ENCODE results near the gene CLCN1. TPM values are rescaled to one million over a fixed set of nuclear protein-coding genes. Genes with fewer than 3 reads are reported as not detected.

Gene CLCN1
- total RNA-seq, 1 donor from 2014 or later: 4.7 TPM

- H3K27ac ChIP-seq (ENCODE audit: low read depth, low read length): no peak overlapping the region
- H3K4me1 ChIP-seq (ENCODE audit: control insufficient read depth in 3 of 3, insufficient read depth in 3 of 3, low read length in 3 of 3): peaks cover 49 to 57% (median 57%) of the 10 kb centered on the region in 3 donors
- no peaks in the 10 kb centered on the region for H3K27me3 ChIP-seq (ENCODE audit: control insufficient read depth in 3 of 3, insufficient read depth in 3 of 3, low read length in 3 of 3)
These were observed 78.2 kb downstream of the CLCN1 start for GRCh38 chr7:143394068-143394467.

DNA sequence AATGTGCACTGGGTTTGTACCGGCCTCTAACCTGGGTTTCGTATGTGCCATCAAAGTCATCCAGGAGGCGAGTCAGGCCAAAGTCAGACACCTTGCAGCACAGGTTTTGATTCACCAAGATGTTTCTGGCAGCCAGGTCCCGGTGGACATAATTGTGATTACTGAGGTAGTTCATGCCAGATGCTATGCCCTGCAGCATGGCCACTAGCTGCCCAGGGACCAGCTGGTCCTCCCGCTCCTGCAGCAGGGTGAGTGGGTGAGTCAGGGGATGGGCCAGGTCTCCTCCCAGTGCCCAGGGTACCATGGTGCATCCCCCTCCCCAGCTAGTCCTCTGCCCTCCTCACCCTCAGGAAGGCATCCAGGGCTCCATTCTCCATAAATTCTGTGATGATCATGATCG, 78.9 kb downstream of the CLCN1 start:
- H3K4me3 ChIP-seq (ENCODE audit: low read length in 3 of 3): no peak overlapping the region
- peaks cover 13 to 25% (median 22%) of the 10 kb centered on the region in 3 donors for H3K36me3 ChIP-seq (ENCODE audit: control insufficient read depth in 3 of 3, insufficient read depth in 3 of 3, low read length in 3 of 3)
- no peaks in the 10 kb centered on the region for H3K9me3 ChIP-seq (ENCODE audit: control insufficient read depth in 3 of 3, low read length in 3 of 3)
- peaks cover 49 to 51% (median 51%) of the 10 kb centered on the region in 3 donors for H3K4me1 ChIP-seq (ENCODE audit: control insufficient read depth in 3 of 3, insufficient read depth in 3 of 3, low read length in 3 of 3)
- H3K27me3 ChIP-seq (ENCODE audit: control insufficient read depth in 3 of 3, insufficient read depth in 3 of 3, low read length in 3 of 3): no peaks in the 10 kb centered on the region
- no peak overlapping the region for H3K27ac ChIP-seq (ENCODE audit: low read depth, low read length)
- H3K9ac ChIP-seq (ENCODE audit: low read depth in 1 of 3, low read length in 3 of 3): no peak overlapping the region

More at GRCh38 chr7:143394068-143394467, 78.2 kb downstream of the CLCN1 start:
- Histone ChIP-seq H3K9me3 (ENCODE audit: control insufficient read depth in 3 of 3, low read length in 3 of 3) (no peaks in the 10 kb centered on the region), H3K4me3 (ENCODE audit: low read length in 3 of 3) (no peak overlapping the region), H3K36me3 (ENCODE audit: control insufficient read depth in 3 of 3, insufficient read depth in 3 of 3, low read length in 3 of 3) (peaks cover 20 to 32% (median 29%) of the 10 kb centered on the region in 3 donors), H3K9ac (ENCODE audit: low read depth in 1 of 3, low read length in 3 of 3) (no peak overlapping the region)

GRCh38 chr7:143395187-143396149, 79.6 kb downstream of the CLCN1 start:
- H3K9ac ChIP-seq (ENCODE audit: low read depth in 1 of 3, low read length in 3 of 3): no peak overlapping the region
- H3K36me3 ChIP-seq (ENCODE audit: control insufficient read depth in 3 of 3, insufficient read depth in 3 of 3, low read length in 3 of 3): peaks cover 6 to 18% (median 15%) of the 10 kb centered on the region in 3 donors
- no peaks in the 10 kb centered on the region for H3K27me3 ChIP-seq (ENCODE audit: control insufficient read depth in 3 of 3, insufficient read depth in 3 of 3, low read length in 3 of 3)
- peak overlapping the region in 1 of 3 donors; percentile 22 for H3K4me3 ChIP-seq (ENCODE audit: low read length in 3 of 3)
- H3K9me3 ChIP-seq (ENCODE audit: control insufficient read depth in 3 of 3, low read length in 3 of 3): no peaks in the 10 kb centered on the region
- no peak overlapping the region for H3K27ac ChIP-seq (ENCODE audit: low read depth, low read length)
- H3K4me1 ChIP-seq (ENCODE audit: control insufficient read depth in 3 of 3, insufficient read depth in 3 of 3, low read length in 3 of 3): peaks cover 44 to 48% (median 44%) of the 10 kb centered on the region in 3 donors

GRCh38 chr7:143396182-143396581, 80.3 kb downstream of the CLCN1 start:
- Histone ChIP-seq H3K4me1 (ENCODE audit: control insufficient read depth in 3 of 3, insufficient read depth in 3 of 3, low read length in 3 of 3) (peaks cover 37 to 42% (median 39%) of the 10 kb centered on the region in 3 donors), H3K4me3 (ENCODE audit: low read length in 3 of 3) (no peak overlapping the region), H3K9ac (ENCODE audit: low read depth in 1 of 3, low read length in 3 of 3) (no peak overlapping the region)

DNA sequence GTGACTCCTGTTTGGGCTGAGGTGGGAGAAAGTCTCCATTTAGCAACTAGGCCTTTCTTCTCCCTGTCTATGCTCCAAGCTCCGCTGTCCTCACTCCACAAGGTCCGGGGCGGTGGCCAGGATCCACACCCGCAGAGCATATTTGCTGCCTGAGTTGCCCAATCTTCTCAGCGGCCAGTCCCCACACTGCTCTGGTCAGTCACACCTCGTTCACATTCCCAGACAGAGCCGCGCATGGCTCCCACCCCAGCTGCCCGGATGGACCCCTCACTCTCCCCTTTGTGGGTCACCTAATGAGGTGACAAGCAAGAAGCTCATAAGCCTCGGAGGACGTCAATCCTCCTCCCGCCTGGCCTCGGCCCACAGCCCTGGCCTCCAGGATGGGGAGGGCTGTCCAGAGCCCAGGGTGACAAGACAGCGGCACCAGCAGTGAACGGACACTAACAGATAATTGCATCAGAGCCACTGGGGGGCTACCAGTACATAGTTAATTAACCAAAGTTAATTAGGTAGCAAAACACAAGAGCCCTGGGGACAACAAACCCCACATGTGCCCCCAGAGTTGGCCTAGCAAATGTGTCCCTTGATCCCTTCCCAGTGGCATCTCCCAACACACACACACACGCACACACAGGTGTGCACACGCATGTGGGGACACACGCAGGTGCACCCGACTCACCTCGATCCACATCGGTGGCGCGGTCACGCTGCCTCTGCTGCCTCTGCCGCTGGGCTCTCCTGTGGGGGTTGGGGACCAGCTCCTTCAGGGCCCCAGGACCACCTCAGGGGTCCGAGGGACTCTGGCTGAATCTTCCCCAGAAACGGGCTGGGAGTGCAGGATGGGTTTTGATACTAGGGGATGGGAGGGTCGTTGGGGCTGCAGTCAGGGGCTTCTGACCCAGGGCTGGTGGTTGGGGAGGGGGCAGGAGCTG, 81.0 kb downstream of the CLCN1 start:
- Histone ChIP-seq H3K9ac (ENCODE audit: low read depth in 1 of 3, low read length in 3 of 3) (no peak overlapping the region), H3K4me1 (ENCODE audit: control insufficient read depth in 3 of 3, insufficient read depth in 3 of 3, low read length in 3 of 3) (peaks cover 30 to 35% (median 32%) of the 10 kb centered on the region in 3 donors), H3K27me3 (ENCODE audit: control insufficient read depth in 3 of 3, insufficient read depth in 3 of 3, low read length in 3 of 3) (no peaks in the 10 kb centered on the region), H3K4me3 (ENCODE audit: low read length in 3 of 3) (no peak overlapping the region), H3K27ac (ENCODE audit: low read depth, low read length) (no peak overlapping the region), H3K9me3 (ENCODE audit: control insufficient read depth in 3 of 3, low read length in 3 of 3) (no peaks in the 10 kb centered on the region), H3K36me3 (ENCODE audit: control insufficient read depth in 3 of 3, insufficient read depth in 3 of 3, low read length in 3 of 3) (peaks cover under 1 to 7% (median 1%) of the 10 kb centered on the region in 3 donors)

More at GRCh38 chr7:143396182-143396581, 80.3 kb downstream of the CLCN1 start:
- Histone ChIP-seq H3K27ac (ENCODE audit: low read depth, low read length) (no peak overlapping the region), H3K9me3 (ENCODE audit: control insufficient read depth in 3 of 3, low read length in 3 of 3) (no peaks in the 10 kb centered on the region), H3K27me3 (ENCODE audit: control insufficient read depth in 3 of 3, insufficient read depth in 3 of 3, low read length in 3 of 3) (no peaks in the 10 kb centered on the region), H3K36me3 (ENCODE audit: control insufficient read depth in 3 of 3, insufficient read depth in 3 of 3, low read length in 3 of 3) (peaks cover 2 to 14% (median 8%) of the 10 kb centered on the region in 3 donors)

DNA sequence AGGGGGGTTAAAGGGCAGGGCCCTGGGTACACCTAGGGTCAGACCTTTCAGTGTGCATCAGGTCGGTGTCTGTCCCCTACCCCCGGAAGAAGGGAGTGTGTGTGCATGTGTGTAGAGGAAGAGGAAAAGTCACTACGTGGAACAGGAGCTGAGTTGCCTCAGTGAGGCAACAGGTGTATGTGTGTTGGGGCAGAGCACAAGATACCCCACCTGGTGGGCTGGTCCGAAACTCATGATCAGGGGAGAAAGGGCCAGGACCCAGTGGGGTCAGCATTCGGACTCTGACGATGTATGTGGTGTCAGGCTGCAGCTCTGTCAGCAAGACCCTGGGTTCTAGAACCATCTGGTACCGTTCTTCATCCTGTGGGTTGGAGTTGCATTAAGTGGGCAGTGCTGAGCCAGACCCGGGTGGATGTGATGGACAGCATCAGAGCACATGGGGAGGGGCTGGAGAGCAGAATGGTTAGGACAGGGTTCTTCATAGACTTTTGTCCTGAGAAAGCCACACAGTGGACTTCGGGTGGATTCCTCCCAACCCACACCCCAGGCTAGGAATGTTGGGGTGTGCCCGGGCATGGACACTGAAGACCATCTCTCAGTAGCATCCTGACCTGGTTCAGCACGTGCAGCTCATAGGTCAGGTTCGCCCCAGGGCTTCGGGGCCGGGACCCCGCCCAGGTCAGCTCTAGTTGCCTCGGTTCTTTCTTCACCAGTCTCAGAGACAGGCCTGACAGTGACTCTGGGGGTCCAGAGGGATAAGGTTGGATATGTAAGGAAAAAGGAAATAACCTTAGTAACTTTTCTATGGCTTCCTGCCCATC, 82.0 kb downstream of the CLCN1 start:
- Histone ChIP-seq H3K4me1 (ENCODE audit: control insufficient read depth in 3 of 3, insufficient read depth in 3 of 3, low read length in 3 of 3) (peaks cover 23 to 27% (median 25%) of the 10 kb centered on the region in 3 donors), H3K27ac (ENCODE audit: low read depth, low read length) (no peak overlapping the region), H3K36me3 (ENCODE audit: control insufficient read depth in 3 of 3, insufficient read depth in 3 of 3, low read length in 3 of 3) (peaks cover 0 to 5% (median 0%) of the 10 kb centered on the region in 3 donors), H3K4me3 (ENCODE audit: low read length in 3 of 3) (no peak overlapping the region), H3K27me3 (ENCODE audit: control insufficient read depth in 3 of 3, insufficient read depth in 3 of 3, low read length in 3 of 3) (no peaks in the 10 kb centered on the region), H3K9ac (ENCODE audit: low read depth in 1 of 3, low read length in 3 of 3) (no peak overlapping the region), H3K9me3 (ENCODE audit: control insufficient read depth in 3 of 3, low read length in 3 of 3) (no peaks in the 10 kb centered on the region)

- Histone ChIP-seq H3K27ac (ENCODE audit: low read depth, low read length) (no peak overlapping the region), H3K4me1 (ENCODE audit: control insufficient read depth in 3 of 3, insufficient read depth in 3 of 3, low read length in 3 of 3) (peaks cover 16 to 21% (median 20%) of the 10 kb centered on the region in 3 donors), H3K9ac (ENCODE audit: low read depth in 1 of 3, low read length in 3 of 3) (no peak overlapping the region), H3K27me3 (ENCODE audit: control insufficient read depth in 3 of 3, insufficient read depth in 3 of 3, low read length in 3 of 3) (no peaks in the 10 kb centered on the region), H3K36me3 (ENCODE audit: control insufficient read depth in 3 of 3, insufficient read depth in 3 of 3, low read length in 3 of 3) (peaks cover 0 to 4% (median 0%) of the 10 kb centered on the region in 3 donors), H3K4me3 (ENCODE audit: low read length in 3 of 3) (no peak overlapping the region), H3K9me3 (ENCODE audit: control insufficient read depth in 3 of 3, low read length in 3 of 3) (no peaks in the 10 kb centered on the region)
These were observed 82.7 kb downstream of the CLCN1 start for GRCh38 chr7:143398616-143399015.

DNA sequence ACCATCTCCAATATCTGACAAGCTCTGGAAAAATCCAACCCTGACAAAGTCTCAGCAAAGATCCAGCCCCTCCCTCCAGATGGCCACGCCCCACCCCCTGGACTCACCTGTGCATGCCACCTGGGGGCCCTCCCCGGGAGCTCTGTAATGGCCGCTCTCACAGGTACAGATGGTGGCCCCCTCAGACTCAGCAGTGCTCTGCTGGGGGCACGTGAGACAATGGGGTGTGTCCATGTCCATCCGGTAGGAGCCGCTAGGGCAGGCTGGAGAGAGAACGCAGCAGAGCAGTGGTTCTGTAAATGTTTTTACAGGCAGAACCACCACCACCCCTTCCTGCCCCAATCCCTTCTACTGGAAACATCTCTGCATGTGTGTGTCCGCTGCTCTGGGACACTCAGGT, 83.2 kb downstream of the CLCN1 start:
- H3K27ac ChIP-seq (ENCODE audit: low read depth, low read length): no peak overlapping the region
- no peak overlapping the region for H3K4me3 ChIP-seq (ENCODE audit: low read length in 3 of 3)
- peaks cover 0 to 4% (median 0%) of the 10 kb centered on the region in 3 donors for H3K36me3 ChIP-seq (ENCODE audit: control insufficient read depth in 3 of 3, insufficient read depth in 3 of 3, low read length in 3 of 3)
- H3K4me1 ChIP-seq (ENCODE audit: control insufficient read depth in 3 of 3, insufficient read depth in 3 of 3, low read length in 3 of 3): peaks cover 14 to 18% (median 17%) of the 10 kb centered on the region in 3 donors
- no peak overlapping the region for H3K9ac ChIP-seq (ENCODE audit: low read depth in 1 of 3, low read length in 3 of 3)
- H3K9me3 ChIP-seq (ENCODE audit: control insufficient read depth in 3 of 3, low read length in 3 of 3): no peaks in the 10 kb centered on the region
- no peaks in the 10 kb centered on the region for H3K27me3 ChIP-seq (ENCODE audit: control insufficient read depth in 3 of 3, insufficient read depth in 3 of 3, low read length in 3 of 3)

GRCh38 chr7:143399642-143400041, 83.7 kb downstream of the CLCN1 start:
- Histone ChIP-seq H3K36me3 (ENCODE audit: control insufficient read depth in 3 of 3, insufficient read depth in 3 of 3, low read length in 3 of 3) (peaks cover 0 to 4% (median 0%) of the 10 kb centered on the region in 3 donors), H3K27ac (ENCODE audit: low read depth, low read length) (no peak overlapping the region), H3K9ac (ENCODE audit: low read depth in 1 of 3, low read length in 3 of 3) (no peak overlapping the region), H3K4me3 (ENCODE audit: low read length in 3 of 3) (no peak overlapping the region), H3K9me3 (ENCODE audit: control insufficient read depth in 3 of 3, low read length in 3 of 3) (no peaks in the 10 kb centered on the region), H3K4me1 (ENCODE audit: control insufficient read depth in 3 of 3, insufficient read depth in 3 of 3, low read length in 3 of 3) (peaks cover 14 to 18% (median 17%) of the 10 kb centered on the region in 3 donors), H3K27me3 (ENCODE audit: control insufficient read depth in 3 of 3, insufficient read depth in 3 of 3, low read length in 3 of 3) (no peaks in the 10 kb centered on the region)

All from skeletal muscle tissue (tissue), 4 donors.